Germinal center (tissue), 1 donor: ENCODE results near the gene C8G.

Experiments
- DNase-seq: peaks from one replicate; pipeline ENCODE4 v3.0.0; 2012; ENCODE audit warnings: mixed read lengths, low spot score

The C8G gene

GRCh38 chr9:136953771-136954269 lies 8.8 kb downstream of the C8G start:
- no peak for DNase-seq

- no peak for DNase-seq
Measured at GRCh38 chr9:136954270-136955083, 9.4 kb downstream of the C8G start.

GRCh38 chr9:136955202-136955942 lies 10.3 kb downstream of the C8G start:
- DNase-seq, result no peak

- no peak for DNase-seq
Measured at GRCh38 chr9:136955943-136956335, 10.9 kb downstream of the C8G start.

- no peak for DNase-seq
Measured at GRCh38 chr9:136956604-136957003, 11.6 kb downstream of the C8G start.

GRCh38 chr9:136957461-136957860 lies 12.4 kb downstream of the C8G start:
- DNase-seq, result no peak

- no peak for DNase-seq
Measured at GRCh38 chr9:136957901-136958300, 12.9 kb downstream of the C8G start.

GRCh38 chr9:136958473-136958872 lies 13.4 kb downstream of the C8G start:
- no peak for DNase-seq

GRCh38 chr9:136958898-136959850 lies 14.1 kb downstream of the C8G start:
- no peak for DNase-seq

GRCh38 chr9:136960212-136960937 lies 15.3 kb downstream of the C8G start:
- DNase-seq, result no peak

GRCh38 chr9:136960938-136961275 lies 15.9 kb downstream of the C8G start:
- no peak for DNase-seq

- DNase-seq, result no peak
Measured at GRCh38 chr9:136961279-136962065, 16.4 kb downstream of the C8G start.

GRCh38 chr9:136962163-136962562 lies 17.1 kb downstream of the C8G start:
- no peak for DNase-seq

GRCh38 chr9:136962701-136963248 lies 17.7 kb downstream of the C8G start:
- no peak for DNase-seq

- DNase-seq, result no peak
Measured at GRCh38 chr9:136963341-136963740, 18.3 kb downstream of the C8G start.

- DNase-seq, result no peak
Measured at GRCh38 chr9:136963751-136964150, 18.7 kb downstream of the C8G start.

- no peak for DNase-seq
Measured at GRCh38 chr9:136964171-136964689, 19.2 kb downstream of the C8G start.

- no peak for DNase-seq
Measured at GRCh38 chr9:136964833-136965422, 19.9 kb downstream of the C8G start.

GRCh38 chr9:136965771-136966484 lies 20.9 kb downstream of the C8G start:
- no peak for DNase-seq
